GM18951 (cell line): Measurements from ENCODE around the gene NOX3.
"Not testable (repeated sequence)": the region's sequence is repeated elsewhere in the genome, so short reads cannot be mapped to it uniquely, and the experiment has no call there.

ENCODE experiments used
- POLR2A ChIP-seq: IDR thresholded peaks from 4 replicates; pipeline ENCODE4 v1.6.1; 2011; ENCODE audit warnings: mild to moderate bottlenecking; ENCODE audit not compliant: insufficient read length, insufficient read depth; ENCODE audit errors: extremely low read depth
- in situ Hi-C: fragments of 300-500 bp; cut with MboI; formaldehyde crosslinking; loops from one replicate; pipeline ENCODE4 v1.12.0; 2022; ENCODE audit warnings: low sequenced_read_pairs, mixed read lengths, inconsistent platforms; ENCODE audit not compliant: unreplicated experiment

NOX3 gene

DNA sequence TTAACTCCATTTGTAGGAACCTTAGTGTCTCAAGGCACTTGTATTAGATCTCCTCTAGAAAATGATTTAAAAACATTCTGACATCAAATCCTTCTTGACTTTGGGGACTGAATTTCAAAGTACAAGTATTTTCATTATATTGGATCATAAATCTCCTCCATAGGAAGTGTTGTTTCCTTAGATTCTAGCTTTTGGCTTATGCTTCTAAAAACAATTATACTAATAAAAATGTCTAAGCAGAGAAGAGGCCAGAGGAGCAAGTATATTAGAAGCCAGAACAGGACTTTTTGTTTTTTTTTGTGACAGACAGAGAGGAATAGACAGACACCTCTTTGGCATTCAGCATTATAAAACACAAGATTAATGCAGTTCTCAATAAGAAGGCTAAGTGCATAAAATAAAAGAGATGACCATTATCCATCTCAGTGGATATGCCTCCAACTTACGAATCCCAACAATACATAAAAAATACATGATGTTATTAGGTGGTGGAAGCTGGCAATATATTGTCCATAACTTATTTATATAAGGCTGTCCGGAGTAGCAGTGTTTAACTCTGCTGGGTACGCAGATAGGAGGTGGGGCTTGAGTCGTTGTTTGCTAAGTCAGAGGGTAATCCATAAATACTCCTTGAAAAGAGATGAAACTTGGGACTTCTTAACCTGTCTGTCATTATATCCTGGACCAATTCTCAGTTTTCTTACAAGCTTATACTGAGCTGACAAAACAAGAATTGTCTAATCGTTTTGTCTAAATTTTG lies 31.9 kb upstream of the NOX3 start:
- in situ Hi-C loops = no loop called here

DNA sequence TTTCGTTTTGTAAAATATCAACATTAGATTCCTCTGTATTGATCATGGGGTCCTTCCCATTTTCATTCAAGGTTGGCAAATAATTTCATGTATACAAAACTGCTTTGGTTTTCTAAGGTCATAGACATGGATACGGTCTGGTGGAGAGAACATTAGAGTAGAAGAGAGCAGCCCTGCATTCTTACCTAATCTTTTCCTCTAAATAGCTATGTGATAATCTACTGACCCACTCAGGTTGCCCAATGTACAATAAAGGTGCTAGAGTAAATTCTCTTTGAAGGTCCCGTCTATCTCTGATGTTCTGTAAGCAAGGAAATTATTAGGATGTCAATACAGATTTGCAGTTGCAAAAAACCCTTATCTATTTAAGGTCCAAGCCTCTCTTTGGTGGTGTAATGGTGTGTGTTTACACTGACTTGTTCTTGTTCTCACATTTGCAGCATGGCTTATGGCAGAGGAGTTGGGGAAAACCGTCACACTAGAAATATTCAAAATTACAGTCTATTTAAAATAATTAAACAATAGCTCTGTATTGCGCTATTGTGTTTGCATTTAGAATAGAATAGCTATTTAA lies 31.2 kb upstream of the NOX3 start:
- TF ChIP-seq POLR2A = no peak
- in situ Hi-C loops = no loop called here

More for the DNA sequence above, 31.9 kb upstream of the NOX3 start:
- no peak for TF ChIP-seq POLR2A

GRCh38 chr6:155485756-155486155 lies 30.1 kb upstream of the NOX3 start:
- in situ Hi-C loops = no loop called here
- TF ChIP-seq POLR2A = no peak

DNA sequence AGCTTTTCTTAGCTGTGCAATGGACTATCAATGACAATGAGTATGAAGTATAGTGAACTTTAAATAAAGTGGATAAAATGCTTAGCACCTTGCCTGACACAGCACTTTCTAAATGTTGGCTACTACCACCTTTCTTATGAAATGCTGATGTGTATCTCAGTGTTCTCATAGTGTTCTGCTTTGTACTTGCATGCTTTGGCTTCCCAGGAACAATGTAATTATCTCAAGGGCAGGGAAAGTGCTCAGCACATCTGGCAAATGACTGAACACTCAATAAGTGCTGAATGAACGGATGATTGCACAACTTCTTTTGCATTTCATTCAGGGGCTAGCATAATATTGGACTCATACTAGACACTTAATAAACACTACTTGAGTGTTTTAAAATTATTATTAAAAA lies 28.2 kb upstream of the NOX3 start:
- in situ Hi-C loops = no loop called here
- TF ChIP-seq POLR2A = no peak

DNA sequence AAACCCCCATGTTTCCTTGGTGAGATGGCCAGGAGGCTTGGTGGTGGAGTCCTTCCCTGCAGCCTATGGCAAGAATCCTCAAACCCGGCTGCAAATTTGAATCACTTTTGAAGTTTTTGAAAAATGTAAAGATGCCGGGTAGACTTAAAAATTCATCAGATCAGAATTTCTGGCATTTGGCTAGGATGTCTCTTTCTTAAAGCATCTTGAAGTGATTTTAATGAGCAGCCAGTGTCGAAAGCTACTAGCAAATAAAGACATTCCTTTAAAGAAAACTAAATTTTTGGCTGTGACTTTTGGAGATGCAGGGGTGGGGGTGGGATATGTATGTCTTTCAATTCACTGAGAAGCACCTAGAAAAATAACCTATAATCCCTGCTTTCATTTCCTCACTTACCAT lies 25.6 kb upstream of the NOX3 start:
- in situ Hi-C loops = no loop called here
- TF ChIP-seq POLR2A = no peak

- TF ChIP-seq POLR2A = no peak
- in situ Hi-C loops = no loop called here
These were observed 18.1 kb upstream of the NOX3 start for GRCh38 chr6:155473741-155474140.

GRCh38 chr6:155472886-155473285 lies 17.2 kb upstream of the NOX3 start:
- in situ Hi-C loops = no loop called here
- no peak for TF ChIP-seq POLR2A

- in situ Hi-C loops = not testable (repeated sequence)
These were observed 15.5 kb upstream of the NOX3 start for GRCh38 chr6:155470979-155471616.

GRCh38 chr6:155468543-155468942 lies 12.9 kb upstream of the NOX3 start:
- in situ Hi-C loops = not testable (repeated sequence)

GRCh38 chr6:155466539-155466938 lies 10.9 kb upstream of the NOX3 start:
- no peak for TF ChIP-seq POLR2A
- in situ Hi-C loops = no loop called here

DNA sequence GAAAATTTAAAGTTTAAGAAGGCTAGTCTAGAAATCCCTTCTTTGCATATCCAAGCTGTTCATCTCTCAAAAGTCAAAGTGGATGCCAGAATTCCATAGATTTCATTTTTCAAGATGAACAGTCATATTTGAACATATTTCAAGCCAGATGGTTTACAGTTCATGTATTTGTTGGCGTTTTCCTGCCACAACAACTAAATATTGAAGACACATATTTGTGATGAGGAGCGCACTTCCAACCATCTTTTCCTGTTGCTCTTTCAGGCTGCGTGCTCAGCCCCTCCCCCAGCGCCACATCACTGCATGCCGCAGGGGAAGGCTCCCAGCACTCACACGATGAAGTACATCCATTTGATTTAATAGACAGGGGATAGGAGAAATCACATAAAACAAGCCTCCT lies 5.9 kb upstream of the NOX3 start:
- no peak for TF ChIP-seq POLR2A
- in situ Hi-C loops = no loop called here

DNA sequence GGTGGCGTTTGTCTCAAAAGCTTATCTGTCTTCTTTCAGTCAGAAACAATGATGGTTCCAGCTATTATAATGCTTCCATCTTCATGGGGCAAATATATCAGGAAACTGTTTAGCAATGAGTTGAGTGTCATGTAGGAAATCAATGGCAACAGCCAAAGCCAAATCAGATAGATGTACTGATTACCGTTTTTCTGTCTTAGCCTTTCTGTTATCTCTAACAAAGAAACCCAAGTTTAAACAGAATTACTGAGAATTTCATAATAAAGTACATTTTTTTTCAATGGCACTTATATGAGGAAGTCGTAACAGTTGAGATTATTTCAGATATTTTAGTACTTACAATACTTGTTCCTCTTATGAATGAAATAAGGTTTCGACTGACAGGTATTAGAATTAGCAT lies 1.2 kb downstream of the NOX3 start:
- no peak for TF ChIP-seq POLR2A

GRCh38 chr6:155454008-155454407 lies 1.6 kb downstream of the NOX3 start:
- in situ Hi-C loops = no loop called here
- no peak for TF ChIP-seq POLR2A

More for the DNA sequence above, 1.2 kb downstream of the NOX3 start:
- in situ Hi-C loops = no loop called here

- no peak for TF ChIP-seq POLR2A
- in situ Hi-C loops = no loop called here
These were observed 3.1 kb downstream of the NOX3 start for GRCh38 chr6:155452576-155452975.

DNA sequence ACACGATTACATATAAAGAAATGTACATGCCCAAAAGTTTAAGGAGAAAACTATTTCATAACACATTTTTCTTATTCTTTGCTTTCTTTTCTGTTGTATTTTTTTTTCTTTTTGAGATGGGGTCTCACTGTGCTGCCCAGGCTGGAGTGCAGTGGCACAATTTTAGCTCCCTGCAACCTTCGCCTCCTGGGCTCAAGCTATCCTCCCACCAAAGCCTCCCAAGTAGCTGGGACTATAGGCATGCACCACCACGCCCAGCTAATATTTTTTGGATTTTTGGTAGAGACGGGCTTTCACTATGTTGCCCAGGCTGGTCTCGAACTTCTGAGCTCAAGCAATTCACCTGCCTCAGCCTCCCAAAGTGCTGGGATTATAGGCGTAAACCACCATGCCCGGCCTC lies 4.1 kb downstream of the NOX3 start:
- in situ Hi-C loops = not testable (repeated sequence)
